ENCODE measurements around the gene CFAP61. TPM values are rescaled to one million over a fixed set of nuclear protein-coding genes. Genes with fewer than 3 reads are reported as not detected.

The CFAP61 gene
- total RNA-seq, 1 donor, result not detected

- TF ChIP-seq, protein P1, sequence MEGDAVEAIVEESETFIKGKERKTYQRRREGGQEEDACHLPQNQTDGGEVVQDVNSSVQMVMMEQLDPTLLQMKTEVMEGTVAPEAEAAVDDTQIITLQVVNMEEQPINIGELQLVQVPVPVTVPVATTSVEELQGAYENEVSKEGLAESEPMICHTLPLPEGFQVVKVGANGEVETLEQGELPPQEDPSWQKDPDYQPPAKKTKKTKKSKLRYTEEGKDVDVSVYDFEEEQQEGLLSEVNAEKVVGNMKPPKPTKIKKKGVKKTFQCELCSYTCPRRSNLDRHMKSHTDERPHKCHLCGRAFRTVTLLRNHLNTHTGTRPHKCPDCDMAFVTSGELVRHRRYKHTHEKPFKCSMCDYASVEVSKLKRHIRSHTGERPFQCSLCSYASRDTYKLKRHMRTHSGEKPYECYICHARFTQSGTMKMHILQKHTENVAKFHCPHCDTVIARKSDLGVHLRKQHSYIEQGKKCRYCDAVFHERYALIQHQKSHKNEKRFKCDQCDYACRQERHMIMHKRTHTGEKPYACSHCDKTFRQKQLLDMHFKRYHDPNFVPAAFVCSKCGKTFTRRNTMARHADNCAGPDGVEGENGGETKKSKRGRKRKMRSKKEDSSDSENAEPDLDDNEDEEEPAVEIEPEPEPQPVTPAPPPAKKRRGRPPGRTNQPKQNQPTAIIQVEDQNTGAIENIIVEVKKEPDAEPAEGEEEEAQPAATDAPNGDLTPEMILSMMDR (IDR thresholded peaks at IDR 0.05; ENCODE audit: extremely low read depth, low read depth, low read length), result no peak
These were observed 264.9 kb downstream of the CFAP61 start for GRCh38 chr20:20317195-20317594.

DNA sequence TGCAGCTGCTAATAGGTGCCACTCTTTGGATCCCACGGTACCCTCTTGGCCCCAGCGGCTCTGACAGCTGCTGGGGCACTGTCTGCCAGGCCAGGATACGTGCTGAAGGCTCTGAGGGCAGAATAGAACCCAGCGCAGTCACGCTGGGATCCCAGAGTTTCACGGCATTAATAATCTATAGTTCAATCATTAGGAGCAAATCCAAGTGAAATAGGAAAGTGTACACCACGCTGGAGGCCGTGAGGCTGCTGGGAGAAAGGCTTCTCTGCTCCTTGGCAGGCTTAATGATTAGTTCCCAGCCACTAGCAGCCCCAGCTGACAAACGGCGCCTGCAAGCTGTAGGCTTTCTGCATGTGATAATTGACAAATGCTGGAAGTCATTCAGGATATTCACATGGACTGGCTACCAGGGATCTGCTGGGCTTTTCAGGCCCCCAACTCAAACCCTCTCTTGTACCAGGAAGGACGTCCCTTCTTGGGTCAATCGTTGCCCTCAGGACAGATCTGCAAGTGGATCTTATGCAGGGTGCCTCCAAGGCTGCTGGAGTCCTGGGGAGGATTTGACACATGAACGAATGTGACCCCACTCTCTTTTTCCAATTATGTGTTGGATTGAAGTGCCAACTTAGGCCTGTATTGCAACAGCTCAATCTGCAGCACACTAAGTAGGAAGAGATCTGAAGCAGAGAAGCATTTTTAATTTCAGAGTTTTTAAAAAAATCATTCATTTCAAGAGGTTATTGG lies 265.5 kb downstream of the CFAP61 start:
- no peaks in the 10 kb centered on the region for H3K4me1 ChIP-seq (ENCODE audit: insufficient read depth, low read length)
- no peaks in the 10 kb centered on the region for H4K20me1 ChIP-seq (ENCODE audit: insufficient read depth, low read length)
- no peak overlapping the region for H3K4me3 ChIP-seq (ENCODE audit: insufficient read depth, low read length)
- no peak overlapping the region for H3K27ac ChIP-seq (ENCODE audit: low read depth, low read length)
- no peaks in the 10 kb centered on the region for H3K79me2 ChIP-seq (ENCODE audit: insufficient read depth, low read length)
- TF ChIP-seq, protein P1 (IDR thresholded peaks at IDR 0.05; ENCODE audit: extremely low read depth, low read depth, low read length), result no peak
- H3K36me3 ChIP-seq (ENCODE audit: insufficient read depth, low read length), result no peaks in the 10 kb centered on the region
- H3K9me3 ChIP-seq (ENCODE audit: low read depth, low read length), result no peaks in the 10 kb centered on the region
- no peak overlapping the region for H2AFZ ChIP-seq (ENCODE audit: low read length)
- no peaks in the 10 kb centered on the region for H3K27me3 ChIP-seq (ENCODE audit: insufficient read depth, low read length)
- no peak for DNase-seq (ENCODE audit: insufficient read length, low spot score, missing footprints)
- H3K4me2 ChIP-seq (ENCODE audit: insufficient read depth, low read length), result no peak overlapping the region

More at GRCh38 chr20:20317195-20317594, 264.9 kb downstream of the CFAP61 start:
- Histone ChIP-seq H3K36me3 (ENCODE audit: insufficient read depth, low read length) (no peaks in the 10 kb centered on the region), H3K9me3 (ENCODE audit: low read depth, low read length) (no peaks in the 10 kb centered on the region), H3K4me2 (ENCODE audit: insufficient read depth, low read length) (no peak overlapping the region), H3K27ac (ENCODE audit: low read depth, low read length) (no peak overlapping the region), H3K4me3 (ENCODE audit: insufficient read depth, low read length) (no peak overlapping the region), H2AFZ (ENCODE audit: low read length) (no peak overlapping the region), H3K27me3 (ENCODE audit: insufficient read depth, low read length) (no peaks in the 10 kb centered on the region), H4K20me1 (ENCODE audit: insufficient read depth, low read length) (no peaks in the 10 kb centered on the region), H3K4me1 (ENCODE audit: insufficient read depth, low read length) (no peaks in the 10 kb centered on the region), H3K79me2 (ENCODE audit: insufficient read depth, low read length) (no peaks in the 10 kb centered on the region)
- DNase-seq (ENCODE audit: insufficient read length, low spot score, missing footprints), result no peak

GRCh38 chr20:20318365-20319161 lies 266.2 kb downstream of the CFAP61 start:
- Histone ChIP-seq H3K27me3 (ENCODE audit: insufficient read depth, low read length) (no peaks in the 10 kb centered on the region), H4K20me1 (ENCODE audit: insufficient read depth, low read length) (no peaks in the 10 kb centered on the region), H3K4me2 (ENCODE audit: insufficient read depth, low read length) (no peak overlapping the region), H3K36me3 (ENCODE audit: insufficient read depth, low read length) (no peaks in the 10 kb centered on the region), H2AFZ (ENCODE audit: low read length) (no peak overlapping the region), H3K9me3 (ENCODE audit: low read depth, low read length) (no peaks in the 10 kb centered on the region), H3K79me2 (ENCODE audit: insufficient read depth, low read length) (no peaks in the 10 kb centered on the region), H3K4me1 (ENCODE audit: insufficient read depth, low read length) (no peaks in the 10 kb centered on the region), H3K4me3 (ENCODE audit: insufficient read depth, low read length) (no peak overlapping the region), H3K27ac (ENCODE audit: low read depth, low read length) (no peak overlapping the region)
- TF ChIP-seq, protein P1 (IDR thresholded peaks at IDR 0.05; ENCODE audit: extremely low read depth, low read depth, low read length), result no peak
- DNase-seq (ENCODE audit: insufficient read length, low spot score, missing footprints), result no peak

GRCh38 chr20:20321134-20321533 lies 268.8 kb downstream of the CFAP61 start:
- no peaks in the 10 kb centered on the region for H4K20me1 ChIP-seq (ENCODE audit: insufficient read depth, low read length)

More at GRCh38 chr20:20321134-20321533, 268.8 kb downstream of the CFAP61 start:
- H3K36me3 ChIP-seq (ENCODE audit: insufficient read depth, low read length), result no peaks in the 10 kb centered on the region
- H3K4me3 ChIP-seq (ENCODE audit: insufficient read depth, low read length), result no peak overlapping the region
- no peak overlapping the region for H3K4me2 ChIP-seq (ENCODE audit: insufficient read depth, low read length)
- H2AFZ ChIP-seq (ENCODE audit: low read length), result no peak overlapping the region
- no peaks in the 10 kb centered on the region for H3K27me3 ChIP-seq (ENCODE audit: insufficient read depth, low read length)
- no peaks in the 10 kb centered on the region for H3K79me2 ChIP-seq (ENCODE audit: insufficient read depth, low read length)
- H3K4me1 ChIP-seq (ENCODE audit: insufficient read depth, low read length), result no peaks in the 10 kb centered on the region
- no peak overlapping the region for H3K27ac ChIP-seq (ENCODE audit: low read depth, low read length)
- DNase-seq (ENCODE audit: insufficient read length, low spot score, missing footprints), result no peak
- TF ChIP-seq, protein P1 (IDR thresholded peaks at IDR 0.05; ENCODE audit: extremely low read depth, low read depth, low read length), result no peak
- H3K9me3 ChIP-seq (ENCODE audit: low read depth, low read length), result no peaks in the 10 kb centered on the region

Measured in osteoblast (primary cell).